Stimulated activated CD4-positive, alpha-beta T cell treated with anti-CD3 and anti-CD28 coated beads, Interleukin-2, amount 100 ng/mL, for 24 hours (primary cell): ENCODE data around the gene PARVA.

Experiments used
- DNase-seq, 2 donors: peaks; one replicate each; pipeline ENCODE4 v3.0.0-alpha.2; 2020

PARVA gene

DNA sequence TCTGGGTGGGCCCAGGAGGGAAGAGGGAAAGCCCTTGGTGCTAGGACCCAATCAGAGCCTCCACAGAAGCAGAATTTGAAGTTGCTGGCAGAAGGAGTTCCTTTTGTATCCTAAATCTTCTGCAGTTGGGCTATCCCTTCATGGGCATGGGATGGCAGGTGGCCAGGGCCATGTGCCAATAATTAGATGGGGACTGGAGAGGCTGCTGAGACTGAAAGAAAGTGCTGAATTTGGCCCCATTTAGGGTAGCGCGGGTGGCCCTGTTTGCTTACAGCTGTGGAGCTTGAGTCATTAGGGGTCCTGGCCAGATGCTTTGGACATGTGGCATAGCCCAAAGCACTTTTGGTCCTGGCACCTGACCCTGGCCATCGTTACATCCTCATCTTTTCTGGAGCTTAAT, 27.1 kb downstream of the PARVA start:
- no peak for DNase-seq

DNA sequence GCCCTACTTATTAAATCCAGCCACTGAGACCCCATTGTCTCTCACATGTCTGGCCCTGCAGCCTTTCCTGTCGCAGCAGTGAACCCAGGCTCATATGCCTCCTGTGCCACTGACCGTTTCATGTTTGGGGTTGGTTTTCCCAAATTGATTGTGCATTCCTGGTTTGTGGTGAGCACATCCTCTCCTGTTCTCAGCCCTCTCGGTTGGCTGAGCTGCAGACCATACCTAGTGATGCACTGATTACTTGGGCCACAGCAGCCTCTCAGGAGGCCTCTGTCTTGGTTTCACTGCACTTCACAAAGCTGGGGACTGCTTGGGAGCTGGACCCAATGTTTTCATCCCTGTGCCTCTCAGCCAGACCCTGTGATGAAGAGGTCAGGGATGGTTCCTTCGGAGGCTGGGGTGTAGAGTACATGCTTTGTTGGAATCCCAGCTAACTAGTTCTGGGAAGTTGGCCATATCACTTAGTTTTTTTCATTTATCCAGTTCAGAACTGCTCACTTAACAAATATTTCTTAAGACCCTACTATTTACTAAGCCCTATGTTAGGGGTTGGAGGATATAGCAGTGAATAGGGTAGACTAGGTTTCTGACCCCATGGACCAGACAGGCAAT, 30.9 kb downstream of the PARVA start:
- no peak for DNase-seq

DNA sequence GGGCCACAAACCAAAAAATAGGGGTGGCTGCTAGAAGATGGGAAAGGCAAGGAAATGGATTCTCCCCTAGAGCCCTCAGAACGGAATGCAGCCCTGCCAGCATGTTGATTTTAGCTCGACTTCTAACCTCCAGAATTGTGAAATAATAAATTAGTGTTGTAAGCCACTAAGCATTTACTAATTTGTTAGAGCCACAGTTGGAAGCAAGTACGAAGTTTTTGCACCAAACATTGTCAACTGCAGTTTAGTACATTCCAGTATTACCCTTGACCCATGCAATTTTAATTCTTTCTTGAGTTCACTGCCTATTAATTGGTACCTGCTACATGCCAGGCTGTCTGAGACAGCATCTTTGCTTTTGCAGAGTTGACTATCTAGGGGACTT, 32.2 kb downstream of the PARVA start:
- no peak for DNase-seq

- no peak for DNase-seq
Observed at GRCh38 chr11:12410006-12410728, 32.8 kb downstream of the PARVA start.

DNA sequence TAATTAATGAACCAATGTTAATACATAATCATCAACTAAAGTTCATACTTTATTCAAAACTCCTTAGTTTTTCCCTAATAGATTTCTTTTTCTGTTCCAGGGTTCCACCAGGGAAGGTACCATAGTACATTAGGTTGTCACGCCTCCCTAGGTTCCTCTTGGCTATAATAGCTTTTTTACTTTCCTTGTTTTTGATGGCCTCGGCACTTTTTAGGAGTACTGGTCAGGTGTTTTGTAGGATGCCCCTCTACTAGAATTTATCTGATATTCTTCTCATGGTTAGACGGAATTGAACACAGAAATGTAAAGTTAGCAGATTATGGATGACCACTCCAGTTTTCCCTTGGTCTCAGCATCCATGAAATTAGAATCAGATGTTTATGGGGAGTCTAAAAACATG, 34.0 kb downstream of the PARVA start:
- DNase-seq: no peak

DNA sequence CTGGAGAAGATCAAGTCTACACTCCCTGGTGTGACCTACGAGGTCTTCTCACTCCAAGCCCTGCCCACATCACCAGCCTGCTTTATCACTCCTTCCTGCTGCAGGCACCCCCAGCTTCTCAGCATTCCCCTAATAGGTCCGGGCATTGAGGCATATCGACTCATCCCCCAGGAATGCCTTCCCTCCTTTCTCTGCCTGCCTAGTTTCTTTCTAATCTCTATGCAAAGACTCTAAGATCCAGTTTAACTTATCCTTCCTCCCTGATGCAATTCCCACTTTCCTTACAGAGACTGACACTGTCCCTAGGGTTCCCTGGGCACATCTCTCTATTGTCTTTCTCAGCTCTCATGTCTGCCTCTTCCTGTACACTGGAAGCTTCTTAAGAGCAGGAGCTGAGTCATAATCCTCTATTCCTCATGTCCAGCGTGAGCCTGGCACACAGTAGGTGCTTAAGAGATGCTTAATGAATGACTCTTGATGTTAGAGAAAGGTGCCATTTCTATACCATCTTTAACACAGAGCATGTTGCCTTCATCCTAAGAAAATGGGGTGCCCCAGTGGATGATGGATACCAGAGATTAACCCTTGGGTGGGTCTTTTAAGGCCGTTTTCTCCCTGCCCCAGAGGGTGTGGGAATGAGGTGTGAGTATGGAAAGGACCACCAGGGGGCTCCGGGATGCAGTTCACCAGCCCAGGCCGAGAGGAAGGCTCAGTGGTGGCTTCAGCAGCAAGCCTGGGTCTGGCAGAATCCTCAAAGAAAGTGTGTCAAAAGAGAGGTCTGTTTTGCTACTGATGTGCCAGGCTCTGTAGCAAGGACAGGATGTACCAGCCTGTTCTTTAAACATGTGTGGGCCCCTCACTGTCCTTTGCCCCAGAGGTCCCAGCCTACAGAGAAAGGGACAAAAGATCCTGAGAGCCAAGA, 34.7 kb downstream of the PARVA start:
- DNase-seq: peak; percentile 30 to 61

- no peak for DNase-seq
Observed at GRCh38 chr11:12413141-12414052, 36.0 kb downstream of the PARVA start.

- DNase-seq: no peak
Observed at GRCh38 chr11:12414611-12415010, 37.2 kb downstream of the PARVA start.

GRCh38 chr11:12415342-12415966, 38.1 kb downstream of the PARVA start:
- no peak for DNase-seq

DNA sequence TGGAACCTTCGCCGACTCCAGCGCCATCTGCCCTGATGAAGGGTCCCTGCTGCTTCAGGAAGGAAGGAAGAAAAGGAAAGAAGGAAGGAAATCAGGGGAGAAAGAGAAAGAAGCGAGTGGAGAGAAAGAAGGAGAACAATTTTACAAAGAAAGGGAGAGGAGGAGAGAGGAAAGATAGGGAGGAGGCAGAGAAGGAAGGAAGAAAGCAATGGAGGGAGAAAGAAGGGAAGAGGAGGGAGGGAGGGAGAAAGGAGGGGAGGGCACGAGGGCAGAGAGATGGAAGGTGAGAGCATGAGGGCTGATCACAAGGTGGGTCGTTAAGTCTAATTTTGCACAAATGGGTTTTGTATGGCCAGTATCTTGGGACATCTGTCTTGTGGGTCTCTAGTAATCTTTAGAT, 39.2 kb downstream of the PARVA start:
- DNase-seq: no peak

GRCh38 chr11:12417691-12418611, 40.6 kb downstream of the PARVA start:
- DNase-seq: no peak

DNA sequence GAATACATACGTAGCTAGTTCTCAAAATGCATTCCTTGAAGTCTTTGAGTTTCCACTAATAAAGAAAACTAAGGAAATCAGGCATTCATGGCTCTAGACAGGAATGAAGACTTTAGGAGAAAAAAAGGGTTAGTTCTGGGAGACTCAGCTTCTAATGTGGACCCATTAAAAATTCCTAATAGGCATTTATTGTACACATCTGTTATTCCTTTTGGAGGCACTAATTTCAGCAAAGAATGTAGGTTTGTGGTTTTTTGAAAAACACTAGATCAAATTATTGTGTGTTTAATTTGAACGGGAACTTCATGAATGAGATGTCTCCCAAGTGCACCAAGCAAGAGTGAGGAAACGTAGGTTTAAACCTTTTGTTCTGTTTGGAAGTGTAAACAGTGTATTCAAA, 42.7 kb downstream of the PARVA start:
- DNase-seq: no peak

GRCh38 chr11:12420706-12421105, 43.3 kb downstream of the PARVA start:
- no peak for DNase-seq

DNA sequence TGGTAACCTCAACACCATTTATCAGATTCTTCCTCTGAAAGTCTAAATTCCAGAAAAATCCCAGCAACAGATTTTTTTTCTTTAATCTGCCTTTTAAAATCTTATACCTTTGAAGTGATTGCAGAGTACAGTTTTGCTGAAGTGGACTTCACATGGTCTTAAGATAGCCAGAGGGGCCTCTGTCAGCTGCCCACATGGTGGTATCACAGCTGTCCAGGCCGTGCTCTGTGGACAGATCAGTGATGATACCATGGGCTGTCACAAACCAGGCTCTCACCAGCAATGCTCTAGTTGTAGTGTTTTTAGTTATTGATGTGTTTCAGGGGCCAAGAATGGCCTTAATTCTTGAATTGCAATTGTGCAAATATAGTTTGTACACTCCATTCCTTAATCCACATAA, 44.0 kb downstream of the PARVA start:
- no peak for DNase-seq

DNA sequence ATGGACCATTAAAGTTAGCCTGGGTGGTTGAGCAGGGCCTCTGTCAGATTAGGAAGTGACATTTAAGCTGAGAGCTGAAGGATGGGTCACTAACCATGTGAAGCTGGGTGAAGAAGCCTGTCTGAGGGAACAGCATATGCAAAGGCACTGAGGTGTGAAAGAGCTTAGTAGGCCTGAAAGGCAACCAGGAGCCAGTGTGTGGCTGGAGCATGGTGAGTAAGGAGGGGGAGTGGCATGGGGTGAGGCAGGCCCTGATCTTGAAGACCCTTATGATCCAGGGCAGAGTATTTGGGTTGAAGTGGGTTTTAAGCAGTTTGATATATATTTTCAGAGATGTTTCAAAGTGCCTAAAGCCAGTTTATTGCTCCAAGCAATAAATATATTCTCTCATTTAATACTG, 48.8 kb downstream of the PARVA start:
- no peak for DNase-seq

DNA sequence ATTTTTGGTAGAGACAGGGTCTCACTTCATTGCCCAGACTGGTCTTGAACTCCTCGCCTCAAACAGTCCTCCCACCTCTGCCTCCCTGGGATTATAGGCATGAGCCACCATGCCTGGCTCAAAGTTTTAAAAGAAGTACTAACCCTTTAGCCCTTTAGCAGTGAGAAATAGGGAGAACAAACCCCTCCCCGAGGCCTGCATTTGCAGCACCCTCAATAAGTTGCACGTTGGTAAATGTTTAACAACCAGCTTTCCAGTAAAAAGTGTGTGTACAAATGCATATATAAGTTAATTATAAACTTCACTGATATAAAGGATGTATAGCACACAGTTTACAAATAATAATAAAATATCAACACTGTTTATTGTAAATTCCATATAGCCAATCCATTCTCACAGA, 51.8 kb downstream of the PARVA start:
- no peak for DNase-seq

- no peak for DNase-seq
Observed at GRCh38 chr11:12430351-12430750, 53.0 kb downstream of the PARVA start.

DNA sequence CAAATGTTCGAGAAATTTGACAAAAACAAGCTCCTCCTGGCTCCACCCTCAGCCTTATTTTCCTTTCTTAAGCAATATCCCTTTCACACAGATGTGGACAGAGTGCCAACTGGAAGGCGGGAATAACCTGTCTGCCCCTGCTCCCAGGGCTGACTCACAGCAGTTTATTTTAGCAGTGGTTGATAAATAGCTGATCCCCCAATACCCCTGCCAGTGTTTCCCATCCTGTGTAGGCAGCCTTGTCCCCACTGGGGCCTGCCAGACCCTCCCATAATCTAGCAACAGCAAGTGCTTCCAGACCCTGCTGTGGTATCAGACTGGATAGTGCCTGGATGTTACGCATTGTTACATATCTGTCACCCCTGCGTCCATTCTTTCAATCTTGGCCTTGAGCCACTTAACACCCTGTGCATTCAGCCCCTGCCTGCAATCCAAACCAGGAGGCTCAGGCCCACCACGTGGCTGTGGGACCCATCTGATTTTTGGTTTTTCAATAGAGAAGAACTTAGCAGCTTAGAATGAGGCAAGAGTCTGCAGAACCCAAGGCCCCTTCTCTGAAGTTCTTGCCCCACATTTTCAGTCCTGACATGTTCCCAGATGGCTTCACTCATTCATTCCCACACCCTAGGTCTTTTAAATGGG, 53.7 kb downstream of the PARVA start:
- no peak for DNase-seq

- DNase-seq: no peak
Observed at GRCh38 chr11:12432507-12432906, 55.1 kb downstream of the PARVA start.

DNA sequence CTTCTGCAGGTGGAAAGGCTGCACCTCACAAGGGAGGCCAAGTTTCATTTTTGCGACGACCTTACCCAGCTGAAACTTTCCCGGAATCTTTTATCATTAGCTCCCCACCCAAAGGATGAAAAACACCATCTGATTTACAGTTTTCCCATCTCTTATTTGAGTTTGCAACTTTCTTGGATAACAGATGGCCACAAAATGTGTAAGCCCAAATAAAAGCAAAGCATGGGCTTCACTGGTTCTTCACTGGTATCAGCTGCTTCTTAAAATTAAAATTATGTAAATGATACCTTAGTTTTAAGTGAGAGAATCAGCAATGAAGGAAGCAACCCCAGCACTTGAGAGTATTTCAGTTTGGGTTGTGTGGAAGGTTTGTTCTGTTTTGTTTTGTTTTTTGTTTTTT, 55.8 kb downstream of the PARVA start:
- no peak for DNase-seq
